ENCODE data around the gene CD300A. TPM values are rescaled to one million over a fixed set of nuclear protein-coding genes. Genes with fewer than 3 reads are reported as not detected.

Gene CD300A
- total and polyA plus RNA-seq, 11 donors: 0.64 to 23.2 (median 1.6) TPM

DNA sequence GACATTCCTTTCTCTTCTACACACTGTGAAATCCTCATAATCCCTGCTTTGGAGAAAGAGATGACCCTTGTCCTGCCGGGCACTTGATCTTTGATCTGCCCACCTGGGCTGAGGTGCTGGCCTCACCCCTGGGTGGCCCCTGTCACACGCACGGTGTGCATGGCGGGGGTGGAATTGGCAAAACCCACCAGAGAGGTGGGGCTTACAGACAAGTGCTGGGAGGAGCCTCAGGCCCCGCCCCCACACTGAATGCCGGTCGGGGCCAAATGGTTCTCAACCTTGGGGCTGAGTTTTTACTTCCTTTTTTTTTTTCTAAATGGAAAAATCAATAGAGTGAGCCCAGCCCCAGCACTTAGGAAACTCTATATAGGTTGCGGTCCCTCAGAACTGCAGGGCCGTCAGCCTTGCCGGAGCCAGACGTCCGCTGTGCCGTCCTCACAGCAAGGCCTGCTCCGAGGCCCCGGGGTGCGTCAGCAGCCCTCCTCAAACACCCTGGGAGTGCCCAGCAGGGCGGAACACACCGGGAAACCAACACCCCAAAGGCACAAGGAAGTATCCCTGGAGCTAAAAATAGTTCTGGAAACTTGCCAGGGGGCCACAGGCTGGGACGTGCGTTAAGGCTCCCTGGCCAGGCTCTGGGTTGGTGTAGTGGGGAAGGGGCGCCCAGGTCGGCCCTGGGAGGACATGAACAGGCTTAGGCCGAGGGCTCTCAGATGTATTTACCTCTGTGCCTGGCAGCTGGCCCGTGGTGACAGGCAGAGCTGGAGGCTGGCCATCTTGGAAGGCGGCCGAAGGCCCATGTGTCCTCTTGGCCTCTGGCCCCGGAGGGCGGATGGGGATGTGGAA lies 23.5 kb upstream of the CD300A start:
- H3K4me3 ChIP-seq: peak overlapping the region in 9 of 12 donors; percentile 28 to 41 (median 38)
- WGBS, 4 donors: 4 to 14% (median 4%) methylated on average over 26 to 28 of the region's 28 CpGs
- H3K9me3 ChIP-seq: peaks cover 0 to 9% (median under 1%) of the 10 kb centered on the region in 12 donors
- ATAC-seq: peak; percentile 68 to 85 (median 84)
- H3K36me3 ChIP-seq: peaks cover 0 to 32% (median 15%) of the 10 kb centered on the region in 9 donors
- TF ChIP-seq, protein P1, sequence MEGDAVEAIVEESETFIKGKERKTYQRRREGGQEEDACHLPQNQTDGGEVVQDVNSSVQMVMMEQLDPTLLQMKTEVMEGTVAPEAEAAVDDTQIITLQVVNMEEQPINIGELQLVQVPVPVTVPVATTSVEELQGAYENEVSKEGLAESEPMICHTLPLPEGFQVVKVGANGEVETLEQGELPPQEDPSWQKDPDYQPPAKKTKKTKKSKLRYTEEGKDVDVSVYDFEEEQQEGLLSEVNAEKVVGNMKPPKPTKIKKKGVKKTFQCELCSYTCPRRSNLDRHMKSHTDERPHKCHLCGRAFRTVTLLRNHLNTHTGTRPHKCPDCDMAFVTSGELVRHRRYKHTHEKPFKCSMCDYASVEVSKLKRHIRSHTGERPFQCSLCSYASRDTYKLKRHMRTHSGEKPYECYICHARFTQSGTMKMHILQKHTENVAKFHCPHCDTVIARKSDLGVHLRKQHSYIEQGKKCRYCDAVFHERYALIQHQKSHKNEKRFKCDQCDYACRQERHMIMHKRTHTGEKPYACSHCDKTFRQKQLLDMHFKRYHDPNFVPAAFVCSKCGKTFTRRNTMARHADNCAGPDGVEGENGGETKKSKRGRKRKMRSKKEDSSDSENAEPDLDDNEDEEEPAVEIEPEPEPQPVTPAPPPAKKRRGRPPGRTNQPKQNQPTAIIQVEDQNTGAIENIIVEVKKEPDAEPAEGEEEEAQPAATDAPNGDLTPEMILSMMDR (IDR thresholded peaks at IDR 0.05): no peak
- TF ChIP-seq POLR2A (IDR thresholded peaks at IDR 0.05): peak in 1 of 2 donors; percentile 37
- no peaks in the 10 kb centered on the region for H3K27me3 ChIP-seq
- H3K4me1 ChIP-seq: peaks cover 5 to 61% (median 55%) of the 10 kb centered on the region in 12 donors
- DNase-seq: peak; percentile 90 to 95 (median 94)
- intact Hi-C loops (cut with DNase I): loop anchor here in 1 of 10 donors (10.0 kb wide), 1 partner anchor 228 kb away; the partner anchor contains the start of gene TTYH2
- H3K27ac ChIP-seq: peak overlapping the region; percentile 74 to 95 (median 90)

DNA sequence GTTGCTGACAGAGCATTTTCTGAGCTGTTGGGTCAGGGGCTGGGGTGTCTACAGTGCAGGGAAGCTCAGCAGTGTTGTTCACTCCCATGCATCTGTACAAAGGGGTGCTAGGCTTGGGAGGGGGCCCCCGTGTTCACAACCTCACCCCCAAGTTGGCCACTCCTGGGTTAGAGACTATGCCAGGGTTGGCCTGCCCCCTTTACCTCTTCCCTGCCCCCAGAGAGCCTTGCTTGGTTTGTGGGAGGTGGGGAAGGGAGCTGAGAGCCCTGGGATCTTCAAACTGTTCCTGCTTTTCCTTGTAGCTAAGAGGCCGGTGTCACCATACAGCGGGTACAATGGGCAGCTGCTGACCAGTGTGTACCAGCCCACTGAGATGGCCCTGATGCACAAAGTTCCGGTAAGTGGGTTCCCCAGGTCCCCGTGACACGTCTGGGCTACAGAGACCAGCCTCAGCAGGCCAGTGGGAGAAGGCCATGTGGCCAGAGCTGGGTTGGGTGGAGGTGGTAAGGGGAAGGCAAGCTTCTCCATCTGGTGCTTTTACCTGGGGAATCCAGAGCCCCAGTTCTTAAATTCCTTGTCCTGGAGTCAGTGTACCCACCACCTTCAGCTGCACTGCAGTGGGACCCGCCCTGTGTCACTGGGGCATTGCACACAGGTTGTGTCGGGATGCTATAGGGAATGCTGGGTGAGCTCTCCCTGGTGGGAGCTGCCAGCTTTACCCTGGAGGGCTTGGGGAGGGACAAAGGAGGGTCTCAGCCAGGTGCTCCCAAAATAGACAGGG lies 22.7 kb upstream of the CD300A start:
- Histone ChIP-seq H3K27me3 (no peaks in the 10 kb centered on the region), H3K4me1 (peaks cover 5 to 67% (median 55%) of the 10 kb centered on the region in 12 donors), H3K36me3 (peaks cover 0 to 35% (median 15%) of the 10 kb centered on the region in 9 donors), H3K27ac (peak overlapping the region; percentile 74 to 95 (median 90)), H3K9me3 (peaks cover 0 to under 1% (median 0%) of the 10 kb centered on the region in 12 donors), H3K4me3 (peak overlapping the region in 5 of 12 donors; percentile 28 to 41 (median 34))
- ATAC-seq: no peak
- no peak for DNase-seq
- WGBS, 4 donors: 60 to 75% (median 68%) methylated on average over 6 to 8 of the region's 8 CpGs
- intact Hi-C loops (cut with DNase I): loop anchor here in 1 of 10 donors (10.0 kb wide), 1 partner anchor 229 kb away; the partner anchor contains the start of gene TTYH2
- TF ChIP-seq, protein P1 (IDR thresholded peaks at IDR 0.05): no peak
- no peak for TF ChIP-seq POLR2A (IDR thresholded peaks at IDR 0.05)

DNA sequence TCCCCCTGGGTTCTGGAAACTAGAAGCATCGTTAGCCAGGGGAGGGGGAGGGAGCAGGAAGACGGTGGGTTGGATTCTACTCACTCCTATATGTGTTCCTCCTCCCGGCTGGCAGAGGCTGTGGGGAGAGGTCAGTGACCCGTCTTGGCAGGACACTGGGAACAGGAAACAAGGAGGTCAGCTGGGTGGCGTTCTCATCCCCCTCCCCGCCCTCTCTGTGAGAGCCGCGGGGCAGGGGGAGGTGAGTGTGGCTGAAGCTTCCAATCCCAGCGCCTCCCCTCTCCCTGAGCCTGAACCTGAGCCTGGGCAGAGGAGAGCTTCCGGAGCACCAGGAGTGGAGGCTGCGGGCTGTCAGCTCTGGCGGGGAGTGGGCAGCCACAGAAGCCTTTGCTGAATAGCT lies 22.0 kb upstream of the CD300A start:
- H3K36me3 ChIP-seq: peaks cover 0 to 35% (median 15%) of the 10 kb centered on the region in 9 donors
- WGBS, 4 donors: 33 to 63% (median 45%) methylated on average over 11 to 12 of the region's 12 CpGs
- H3K9me3 ChIP-seq: no peaks in the 10 kb centered on the region
- ATAC-seq (peak; percentile 6 to 31 (median 14)), DNase-seq (peak in 4 of 5 donors; percentile 65 to 76 (median 70))
- no peak for TF ChIP-seq POLR2A (IDR thresholded peaks at IDR 0.05)
- TF ChIP-seq, protein P1 (IDR thresholded peaks at IDR 0.05): no peak
- intact Hi-C loops (cut with DNase I): loop anchor here in 1 of 10 donors (10.0 kb wide), 1 partner anchor 230 kb away; the partner anchor contains the start of gene TTYH2
- no peak overlapping the region for H3K4me3 ChIP-seq
- peak overlapping the region; percentile 74 to 95 (median 90) for H3K27ac ChIP-seq
- no peaks in the 10 kb centered on the region for H3K27me3 ChIP-seq
- peaks cover 5 to 71% (median 55%) of the 10 kb centered on the region in 12 donors for H3K4me1 ChIP-seq
